Activated CD4-positive, alpha-beta memory T cell treated with anti-CD3 and anti-CD28 coated beads, Interleukin-2, amount 10 ng/mL, durations not matched to agents 7 days and 5 days (primary cell): Measurements from ENCODE around the gene TPSAB1. TPM values are rescaled to one million over a fixed set of nuclear protein-coding genes. Genes with fewer than 3 reads are reported as not detected.
"Not testable (repeated sequence)": the region's sequence is repeated elsewhere in the genome, so short reads cannot be mapped to it uniquely, and the experiment has no call there.

Source experiments
- CTCF ChIA-PET: fragments of 350-600 bp; sonication (Branson Sonifier 250); formaldehyde crosslinking; loops from one replicate; lab custom pipeline; 2021; ENCODE audit warnings: antibody characterized with exemption, inconsistent platforms; lab: Charles Lee
- POLR2A ChIA-PET: fragments of 350-600 bp; sonication (Branson Sonifier 250); formaldehyde crosslinking; loops from one replicate; lab custom pipeline; 2021; ENCODE audit warnings: antibody characterized with exemption; lab: Charles Lee
- DNase-seq: peaks from one replicate; pipeline ENCODE4 v3.0.0-alpha.2; 2020
- H3K27ac Mint-ChIP-seq: one replicate; pipeline ENCODE4 v1.8.0; 2021; ENCODE audit warnings: mild to moderate bottlenecking, mixed read lengths
- H3K27me3 Mint-ChIP-seq: one replicate; pipeline ENCODE4 v1.8.0; 2021; ENCODE audit warnings: mixed read lengths
- H3K36me3 Mint-ChIP-seq: one replicate; pipeline ENCODE4 v1.8.0; 2021; ENCODE audit warnings: low read depth, mixed read lengths
- H3K4me1 Mint-ChIP-seq: one replicate; pipeline ENCODE4 v1.8.0; 2021; ENCODE audit warnings: mixed read lengths
- H3K4me3 Mint-ChIP-seq: one replicate; pipeline ENCODE4 v1.8.0; 2021; ENCODE audit warnings: mild to moderate bottlenecking, mixed read lengths
- H3K9me3 Mint-ChIP-seq: one replicate; pipeline ENCODE4 v1.8.0; 2021; ENCODE audit warnings: mixed read lengths
- total RNA-seq, 2 experiments: library from RNA; stranded (reverse); gene quantifications; one replicate each; pipeline ENCODE4 v1.2.3, GENCODE V29; 2021

Gene TPSAB1
- total RNA-seq, 2 experiments from 2014 or later = not detected

DNA sequence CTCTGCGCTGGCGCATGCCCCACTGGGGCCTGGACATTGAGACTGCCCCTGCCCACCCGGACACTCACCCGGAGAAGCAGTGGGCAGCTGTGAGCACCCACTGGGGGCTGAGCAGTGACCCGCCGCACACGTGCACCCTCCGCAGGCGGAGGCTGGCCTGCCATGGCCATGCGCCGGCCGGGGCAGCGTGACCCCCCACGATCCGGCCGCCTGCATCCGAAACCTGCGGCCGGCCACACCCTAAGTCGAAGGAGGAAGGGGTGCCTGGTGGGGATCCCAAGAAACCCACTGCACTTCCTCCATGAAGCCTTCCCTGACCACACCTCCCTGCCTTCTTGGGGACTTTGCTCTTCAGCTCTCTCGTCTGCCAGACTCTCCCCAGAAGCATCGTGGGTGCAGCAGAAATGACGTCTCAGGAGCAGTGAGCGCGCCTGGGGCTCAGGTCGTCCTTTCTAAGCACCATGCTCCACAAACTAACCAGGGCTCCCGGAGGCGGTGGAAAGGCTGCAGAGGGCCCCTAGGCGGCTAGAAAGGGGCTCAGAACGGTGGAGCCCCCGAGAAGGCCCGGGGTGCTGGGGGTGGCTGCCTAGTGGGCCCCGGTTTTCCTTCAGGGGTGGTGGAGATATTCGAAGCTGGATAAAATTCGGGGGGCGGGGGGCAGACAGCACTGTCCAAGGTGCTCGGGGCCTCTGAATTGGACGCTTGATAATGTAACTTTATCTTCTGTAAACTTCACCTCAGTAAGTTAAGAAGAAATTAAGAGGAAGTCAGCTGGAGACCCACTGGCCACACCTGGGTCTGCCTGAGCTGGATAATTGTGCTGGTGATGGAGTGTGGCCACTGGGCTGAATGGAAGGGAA, 16.9 kb upstream of the TPSAB1 start:
- Mint-ChIP-seq H3K36me3 (no peaks in the 10 kb centered on the region), H3K4me3 (no peak overlapping the region), H3K4me1 (no peaks in the 10 kb centered on the region), H3K9me3 (no peaks in the 10 kb centered on the region), H3K27ac (no peak overlapping the region), H3K27me3 (no peaks in the 10 kb centered on the region)
- ChIA-PET POLR2A (no interaction called here), CTCF (no interaction called here)
- DNase-seq = no peak

DNA sequence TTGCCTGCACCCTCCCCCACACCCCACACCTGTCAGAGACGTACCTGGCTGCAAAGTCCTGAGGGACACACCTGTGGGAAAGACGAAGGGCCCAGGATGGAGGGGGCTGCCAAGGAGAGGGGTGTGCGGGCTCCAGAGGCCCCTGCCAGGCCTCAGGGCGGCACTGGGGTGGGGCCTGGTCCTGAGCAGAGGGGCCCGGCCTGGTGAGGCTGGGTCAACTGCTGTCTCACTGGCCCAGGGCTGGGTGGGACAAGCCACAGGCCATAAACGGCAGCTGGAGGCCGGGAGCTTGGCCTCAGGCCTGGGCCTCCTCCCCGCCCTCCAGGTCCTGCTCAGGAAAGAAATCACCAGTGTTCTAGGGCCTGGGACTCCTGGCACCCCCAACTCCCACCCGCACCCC, 15.9 kb upstream of the TPSAB1 start:
- no peak for DNase-seq
- Mint-ChIP-seq H3K4me3 (no peak overlapping the region), H3K9me3 (no peaks in the 10 kb centered on the region), H3K4me1 (no peaks in the 10 kb centered on the region), H3K27me3 (no peaks in the 10 kb centered on the region), H3K27ac (no peak overlapping the region), H3K36me3 (no peaks in the 10 kb centered on the region)
- ChIA-PET POLR2A (no interaction called here), CTCF (no interaction called here)

DNA sequence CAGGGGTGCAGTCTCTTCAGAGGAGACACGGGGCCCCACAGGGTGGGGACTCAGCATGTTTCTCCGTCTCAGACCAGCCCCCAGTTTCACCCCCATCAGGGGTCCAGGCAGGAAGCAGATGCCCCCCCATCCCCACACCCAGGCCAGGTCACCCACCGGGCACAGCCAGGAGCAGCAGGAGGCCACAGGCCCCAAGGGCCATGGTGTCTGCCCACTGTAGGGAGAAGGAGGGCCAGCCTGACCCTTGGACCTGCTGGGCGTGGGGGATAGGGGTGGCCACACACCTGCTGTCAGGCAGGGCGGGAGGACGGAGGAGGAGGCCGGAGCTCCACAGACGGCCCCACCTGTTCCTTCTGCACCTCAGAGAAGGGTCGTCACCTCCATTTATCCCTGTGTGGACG, 15.5 kb upstream of the TPSAB1 start, which contains the start of gene TPSG1:
Gene TPSG1 (minus strand): TSS at position 218 of the 401 bp plus-strand sequence. CDS start 16 bp downstream, at position 202.
- Mint-ChIP-seq H3K4me1 (no peaks in the 10 kb centered on the region), H3K27me3 (no peaks in the 10 kb centered on the region), H3K9me3 (no peaks in the 10 kb centered on the region), H3K36me3 (no peaks in the 10 kb centered on the region), H3K27ac (no peak within 1 kb of the TSS), H3K4me3 (no peak within 1 kb of the TSS)
- CTCF ChIA-PET = no interaction called here
- no peak for DNase-seq
- POLR2A ChIA-PET = no interaction called here

DNA sequence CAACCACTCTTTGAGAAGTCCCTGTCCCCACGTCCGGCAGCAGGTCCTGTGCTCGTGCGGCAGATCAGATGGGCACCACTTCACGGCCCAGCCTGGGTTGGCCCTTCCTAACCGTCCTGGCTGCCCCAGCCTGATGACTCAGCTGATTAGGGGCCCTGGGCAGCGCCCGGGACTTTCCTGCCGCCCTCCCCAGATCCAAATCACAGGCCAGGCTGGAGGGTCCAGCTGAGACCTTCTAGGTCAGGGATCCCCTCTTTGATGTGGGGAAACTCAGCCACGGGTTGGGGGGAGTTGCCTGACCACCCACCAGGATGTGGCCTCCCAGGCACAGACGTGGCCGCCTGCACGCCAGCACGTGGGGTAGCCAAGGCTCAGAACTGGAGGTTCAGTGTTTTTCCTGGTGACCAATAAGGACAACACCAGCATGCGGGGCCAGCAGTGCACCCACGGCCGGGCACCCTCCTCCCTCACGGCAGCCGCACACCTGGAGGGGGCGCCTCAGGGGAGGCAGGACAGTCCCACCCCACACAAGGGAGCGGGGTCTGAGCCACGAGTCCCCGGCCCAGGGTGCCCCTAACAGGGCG, 14.7 kb upstream of the TPSAB1 start:
- H3K4me1 Mint-ChIP-seq, H3K4me3 Mint-ChIP-seq, H3K27me3 Mint-ChIP-seq, H3K9me3 Mint-ChIP-seq, POLR2A ChIA-PET, DNase-seq, H3K27ac Mint-ChIP-seq, H3K36me3 Mint-ChIP-seq, CTCF ChIA-PET: not testable (repeated sequence)

DNA sequence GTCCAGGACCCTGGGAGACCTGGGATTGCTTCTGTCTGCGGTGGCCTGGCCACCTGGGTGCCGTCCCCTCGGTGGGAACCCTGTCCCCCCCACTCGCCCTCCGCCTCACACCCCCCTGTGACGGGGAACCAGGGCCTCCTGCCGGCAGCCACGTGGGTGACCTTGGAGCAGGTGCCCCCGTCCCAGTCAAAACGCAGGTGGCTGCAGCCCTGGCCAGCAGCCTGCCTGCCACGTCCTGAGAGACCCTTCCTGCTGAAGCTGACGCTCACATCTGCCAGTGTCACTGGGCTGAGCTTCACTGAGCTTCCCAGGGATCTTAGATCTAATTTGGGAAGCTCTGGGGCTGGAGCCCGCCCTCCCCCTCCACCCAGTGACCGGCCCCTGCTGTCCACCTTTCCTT, 13.8 kb upstream of the TPSAB1 start:
- POLR2A ChIA-PET, H3K4me1 Mint-ChIP-seq, H3K36me3 Mint-ChIP-seq, DNase-seq, H3K9me3 Mint-ChIP-seq, H3K27ac Mint-ChIP-seq, H3K4me3 Mint-ChIP-seq, CTCF ChIA-PET, H3K27me3 Mint-ChIP-seq: not testable (repeated sequence)

DNA sequence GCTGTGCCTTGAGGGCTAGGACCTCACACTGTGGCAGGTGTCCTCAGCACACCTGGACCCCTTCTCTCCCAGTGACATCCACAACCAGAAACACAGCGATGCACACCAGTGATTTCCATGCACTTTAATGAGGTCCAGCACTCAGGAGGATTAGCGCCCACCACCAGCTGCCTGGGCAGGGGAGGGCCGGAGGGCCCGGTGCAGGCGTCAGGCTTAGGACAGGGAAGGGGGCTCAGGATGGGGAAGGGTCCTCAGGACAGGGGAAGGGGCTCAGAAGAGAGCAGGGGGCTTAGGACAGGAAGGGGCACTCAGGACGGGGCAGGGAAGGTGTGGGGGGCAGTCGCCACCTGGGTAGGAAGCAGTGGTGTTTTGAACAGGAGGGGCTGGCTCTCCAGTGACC, 12.3 kb upstream of the TPSAB1 start:
- POLR2A ChIA-PET, H3K9me3 Mint-ChIP-seq, H3K36me3 Mint-ChIP-seq, H3K27ac Mint-ChIP-seq, DNase-seq, CTCF ChIA-PET, H3K27me3 Mint-ChIP-seq, H3K4me1 Mint-ChIP-seq, H3K4me3 Mint-ChIP-seq: not testable (repeated sequence)

DNA sequence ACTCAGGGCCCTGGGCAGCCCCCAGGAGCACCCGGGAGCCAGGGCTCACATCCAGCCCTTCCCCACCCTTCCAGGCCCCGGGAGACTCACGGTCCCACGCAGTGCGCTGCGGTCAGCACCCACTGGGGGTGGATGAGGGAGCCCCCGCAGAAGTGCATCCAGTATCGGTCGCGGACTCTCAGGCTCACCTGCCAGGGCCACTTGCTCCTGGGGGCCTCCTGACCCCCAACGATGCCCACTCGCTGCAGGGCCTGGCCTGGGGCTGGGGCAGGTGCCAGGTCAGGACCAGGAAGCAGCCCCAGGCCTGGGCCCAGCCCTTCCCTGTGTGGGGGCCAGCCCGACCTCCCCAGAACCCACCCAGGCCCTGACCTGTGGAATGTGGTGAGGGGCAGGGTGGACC, 11.0 kb upstream of the TPSAB1 start:
- H3K36me3 Mint-ChIP-seq, POLR2A ChIA-PET, CTCF ChIA-PET, H3K4me1 Mint-ChIP-seq, DNase-seq, H3K27ac Mint-ChIP-seq, H3K4me3 Mint-ChIP-seq, H3K9me3 Mint-ChIP-seq, H3K27me3 Mint-ChIP-seq: not testable (repeated sequence)

DNA sequence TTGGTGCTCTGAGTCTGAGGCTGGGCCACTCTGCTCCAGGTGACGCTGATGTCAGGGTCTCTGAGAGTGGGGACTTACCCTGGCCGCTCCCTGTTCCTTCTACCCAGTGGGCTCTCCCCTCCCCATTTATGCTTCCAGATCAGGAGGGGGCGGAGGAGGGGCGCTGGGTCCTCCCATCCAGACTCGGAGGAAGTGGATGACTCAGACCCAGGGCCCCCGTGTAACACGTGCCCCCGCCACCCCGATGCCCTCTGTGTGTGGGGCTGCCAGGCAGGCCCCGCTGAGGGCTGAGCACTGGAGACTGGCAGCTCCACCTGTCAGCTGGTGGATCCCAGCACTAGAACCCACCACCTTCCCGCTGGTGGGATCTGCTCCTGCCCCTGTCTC, 10.4 kb upstream of the TPSAB1 start, which contains the start of gene TPSB2:
Gene TPSB2 (minus strand): TSS at position 101 of the 387 bp plus-strand sequence. CDS start 233 bp downstream, outside the sequence.
- POLR2A ChIA-PET, H3K36me3 Mint-ChIP-seq, DNase-seq, H3K4me1 Mint-ChIP-seq, CTCF ChIA-PET, H3K9me3 Mint-ChIP-seq, H3K27ac Mint-ChIP-seq, H3K4me3 Mint-ChIP-seq, H3K27me3 Mint-ChIP-seq: not testable (repeated sequence)

DNA sequence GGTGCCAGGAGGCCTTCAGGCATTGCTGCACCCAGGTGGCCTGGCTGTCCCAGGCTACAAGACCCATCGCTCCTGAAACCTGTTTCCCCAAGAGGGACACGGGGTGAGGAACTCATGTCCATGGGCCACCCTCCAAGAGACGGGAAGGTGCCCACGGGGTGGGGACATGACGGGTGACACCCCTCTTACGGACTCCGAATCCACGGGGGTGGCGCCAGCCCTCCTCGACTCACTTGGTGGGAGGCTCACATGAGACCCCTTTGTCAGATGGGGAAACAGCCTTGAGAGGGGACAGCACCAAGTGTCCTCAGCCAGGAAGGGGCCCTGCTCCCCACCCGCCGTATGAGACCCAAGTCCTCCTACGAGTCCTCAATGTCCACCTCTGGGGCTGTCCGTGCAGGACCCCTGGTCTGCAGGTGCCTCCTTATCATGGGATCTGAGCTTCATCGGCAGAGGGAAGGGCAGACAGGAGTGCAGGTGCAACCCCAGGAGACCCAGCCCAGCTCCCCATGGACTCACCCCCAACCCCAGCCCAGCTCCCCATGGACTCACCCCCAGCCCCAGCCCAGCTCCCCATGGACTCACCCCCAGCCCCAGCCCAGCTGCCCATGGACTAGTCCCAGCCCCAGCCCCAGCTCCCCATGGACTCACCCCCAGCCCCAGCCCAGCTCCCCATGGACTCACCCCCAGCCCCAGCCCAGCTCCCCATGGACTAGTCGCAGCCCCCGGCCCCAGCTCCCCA, 9.9 kb upstream of the TPSAB1 start:
- DNase-seq, H3K4me3 Mint-ChIP-seq, H3K36me3 Mint-ChIP-seq, H3K27ac Mint-ChIP-seq, POLR2A ChIA-PET, H3K9me3 Mint-ChIP-seq, H3K4me1 Mint-ChIP-seq, H3K27me3 Mint-ChIP-seq, CTCF ChIA-PET: not testable (repeated sequence)

DNA sequence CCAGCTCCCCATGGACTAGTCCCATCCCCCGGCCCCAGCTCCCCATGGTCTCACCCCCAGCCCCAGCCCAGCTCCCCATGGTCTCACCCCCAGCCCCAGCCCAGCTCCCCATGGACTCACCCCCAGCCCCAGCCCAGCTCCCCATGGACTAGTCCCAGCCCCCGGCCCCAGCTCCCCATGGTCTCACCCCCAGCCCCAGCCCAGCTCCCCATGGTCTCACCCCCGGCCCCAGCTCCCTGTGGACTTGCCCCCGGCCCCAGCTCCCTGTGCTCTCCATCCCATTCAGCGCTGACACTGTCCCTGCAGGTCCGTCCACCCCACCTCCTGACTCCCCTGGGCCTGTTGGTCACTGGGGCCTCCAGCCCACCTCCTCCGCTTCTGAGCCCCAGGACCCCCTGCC, 9.2 kb upstream of the TPSAB1 start:
- H3K36me3 Mint-ChIP-seq, H3K4me1 Mint-ChIP-seq, H3K4me3 Mint-ChIP-seq, CTCF ChIA-PET, H3K27ac Mint-ChIP-seq, H3K27me3 Mint-ChIP-seq, POLR2A ChIA-PET, H3K9me3 Mint-ChIP-seq, DNase-seq: not testable (repeated sequence)

DNA sequence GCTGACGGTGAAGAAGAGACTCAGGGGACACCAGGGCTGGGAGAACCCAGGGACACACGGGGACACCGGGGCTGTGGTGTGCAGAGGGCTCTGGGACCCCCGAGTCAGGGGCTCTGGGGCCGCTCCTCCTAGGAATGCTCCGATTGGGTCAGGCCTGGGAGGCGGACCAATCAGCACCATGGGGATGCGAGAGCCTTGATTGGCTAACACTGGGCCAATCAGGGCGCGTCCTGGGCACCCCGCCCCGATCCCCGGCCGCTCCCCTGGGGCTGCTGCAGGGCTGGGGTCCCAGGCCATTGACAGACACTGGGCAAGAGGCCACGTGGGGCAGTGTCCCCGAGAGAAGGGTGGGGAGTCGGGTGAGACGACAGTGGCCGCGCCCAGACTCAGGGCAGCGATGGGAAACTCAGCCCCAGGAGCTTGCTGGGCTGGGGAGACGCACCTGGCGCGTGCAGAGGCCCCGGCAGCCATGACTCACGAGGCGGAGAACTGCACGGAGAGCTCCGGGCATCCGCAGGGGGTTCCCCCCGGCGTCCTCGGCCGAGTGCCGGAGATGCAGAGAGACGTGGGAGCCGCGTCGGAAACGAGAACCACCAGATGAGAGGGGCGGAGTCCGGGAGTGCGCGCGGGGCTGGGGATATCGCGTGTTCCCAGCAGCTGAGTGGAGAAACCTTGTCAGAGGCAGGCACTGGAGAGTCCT, 8.3 kb upstream of the TPSAB1 start:
- DNase-seq, H3K4me3 Mint-ChIP-seq, CTCF ChIA-PET: not testable (repeated sequence)

DNA sequence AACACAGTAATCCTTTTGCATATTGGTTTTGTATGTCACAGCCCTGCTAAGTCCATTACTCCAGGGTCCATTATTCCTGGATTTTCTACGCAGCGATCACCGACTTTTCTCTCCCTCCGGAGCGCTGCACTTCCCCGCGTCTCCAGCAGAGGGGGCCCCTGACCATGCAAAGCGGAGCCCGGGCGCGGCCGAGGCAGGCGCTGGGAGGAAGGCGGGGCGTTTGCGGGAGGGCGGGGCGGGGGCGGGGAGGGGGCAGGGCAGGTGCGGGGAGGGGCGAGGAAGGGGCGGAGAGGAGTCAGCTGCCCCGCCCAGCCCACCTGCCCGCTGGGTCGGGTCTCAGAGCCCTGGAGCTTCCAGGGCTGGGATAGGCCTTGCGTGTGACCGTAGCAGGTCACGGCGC, 3.8 kb upstream of the TPSAB1 start:
- DNase-seq, H3K36me3 Mint-ChIP-seq, H3K27ac Mint-ChIP-seq, POLR2A ChIA-PET, H3K27me3 Mint-ChIP-seq, H3K9me3 Mint-ChIP-seq, H3K4me3 Mint-ChIP-seq, H3K4me1 Mint-ChIP-seq, CTCF ChIA-PET: not testable (repeated sequence)

More for the DNA sequence above, 8.3 kb upstream of the TPSAB1 start:
- POLR2A ChIA-PET, H3K4me1 Mint-ChIP-seq, H3K36me3 Mint-ChIP-seq, H3K27me3 Mint-ChIP-seq, H3K9me3 Mint-ChIP-seq, H3K27ac Mint-ChIP-seq: not testable (repeated sequence)

DNA sequence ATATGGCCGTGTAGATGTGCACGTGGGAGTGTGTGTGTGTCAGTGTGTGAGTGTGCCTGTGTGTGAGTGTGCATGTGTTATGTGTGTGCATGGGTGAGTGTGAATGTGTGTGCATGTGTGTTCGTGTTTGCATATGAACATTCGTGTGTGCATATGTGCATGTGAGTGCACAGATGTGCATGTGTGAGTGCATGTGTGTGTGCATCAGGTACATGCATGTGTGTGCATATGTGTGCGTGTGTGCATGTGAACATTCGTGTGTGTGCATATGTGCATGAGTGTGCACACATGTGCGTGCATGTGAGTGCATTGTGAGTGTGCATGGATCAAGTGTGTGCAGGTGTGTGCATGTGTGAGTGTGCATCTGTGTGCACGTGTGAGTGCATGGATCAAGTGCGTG, 2.5 kb upstream of the TPSAB1 start:
- Mint-ChIP-seq H3K27ac (no peak overlapping the region), H3K9me3 (no peaks in the 10 kb centered on the region), H3K4me3 (no peak overlapping the region), H3K4me1 (no peaks in the 10 kb centered on the region), H3K36me3 (no peaks in the 10 kb centered on the region), H3K27me3 (no peaks in the 10 kb centered on the region)
- CTCF ChIA-PET = no interaction called here
- no peak for DNase-seq
- POLR2A ChIA-PET = no interaction called here
